IMR-90 (cell line): ENCODE results near the gene RNU1-4. TPM values are rescaled to one million over a fixed set of nuclear protein-coding genes. Genes with fewer than 3 reads are reported as not detected.
A peak's percentile ranks its signal among the peaks of the same experiment; 100 is the strongest.
"Not testable (repeated sequence)": the region's sequence is repeated elsewhere in the genome, so short reads cannot be mapped to it uniquely, and the experiment has no call there.

Experiments used
- ATAC-seq: fragments of 200-7000 bp; cut with Tn5 transposase; 2 replicates; pipeline ENCODE4 v1.9.1; 2020; ENCODE audit warnings: low read depth, mild to moderate bottlenecking, moderate library complexity
- BruUV-seq: library from RNA; stranded (reverse); fragments of 400-500 nt; replicated peaks from 2 replicates; lab custom pipeline; 2021; lab: Mats Ljungman, UMichigan
- CTCF ChIA-PET: fragments of 300-600 bp; formaldehyde crosslinking; extraction: SDS; loops from one replicate; lab custom pipeline; 2021; ENCODE audit warnings: antibody characterized with exemption; lab: Yijun Ruan, JAX
- POLR2A ChIA-PET: fragments of 300-600 bp; sonication (Branson Sonifier 250); formaldehyde crosslinking; loops from one replicate; lab custom pipeline; 2022; ENCODE audit warnings: antibody characterized with exemption; ENCODE audit not compliant: unreplicated experiment; lab: Charles Lee
- DNase-seq: peaks from one replicate; pipeline ENCODE4 v3.0.0; 2013
- H2AFZ ChIP-seq: replicated peaks from 2 replicates; pipeline ENCODE3; 2013; ENCODE audit warnings: low read length, mild to moderate bottlenecking; ENCODE audit not compliant: poor library complexity
- H2AK5ac ChIP-seq: 2 replicates; pipeline ENCODE4 v1.6.1; 2013; ENCODE audit warnings: low read depth, low read length, inconsistent platforms
- H2AK9ac ChIP-seq: replicated peaks from 2 replicates; pipeline ENCODE3; 2013; ENCODE audit warnings: mild to moderate bottlenecking, low read depth, low read length, moderate library complexity; ENCODE audit not compliant: poor library complexity
- H2BK120ac ChIP-seq: 2 replicates; pipeline ENCODE4 v1.6.1; 2013; ENCODE audit warnings: low read depth, low read length, inconsistent platforms
- H2BK15ac ChIP-seq: 3 replicates; pipeline ENCODE4 v1.6.1; 2013; ENCODE audit warnings: low read depth, low read length, inconsistent platforms
- H2BK20ac ChIP-seq: 2 replicates; pipeline ENCODE4 v1.6.1; 2013; ENCODE audit warnings: low read depth, mild to moderate bottlenecking, inconsistent platforms, low read length, moderate library complexity
- H2BK5ac ChIP-seq: 2 replicates; pipeline ENCODE4 v1.6.1; 2013; ENCODE audit warnings: mild to moderate bottlenecking, low read depth, low read length, inconsistent platforms; ENCODE audit not compliant: poor library complexity, severe bottlenecking
- H3K14ac ChIP-seq: replicated peaks from 2 replicates; pipeline ENCODE4 v1.6.1; 2013; ENCODE audit warnings: low read depth, low read length, inconsistent platforms
- H3K18ac ChIP-seq: 2 replicates; pipeline ENCODE4 v1.6.1; 2013; ENCODE audit warnings: low read depth, low read length, control low read depth
- H3K23ac ChIP-seq: 2 replicates; pipeline ENCODE4 v1.6.1; 2013; ENCODE audit warnings: low read depth, low read length, inconsistent platforms
- H3K27ac ChIP-seq: 2 replicates; pipeline ENCODE4 v1.5.1; 2013; ENCODE audit warnings: mild to moderate bottlenecking, control low read depth, low read length; ENCODE audit not compliant: insufficient read depth
- H3K27me3 ChIP-seq: 2 replicates; pipeline ENCODE4 v1.6.1; 2013; ENCODE audit warnings: low read length; ENCODE audit not compliant: control insufficient read depth, insufficient read depth
- H3K36me3 ChIP-seq: 2 replicates; pipeline ENCODE4 v1.6.1; 2013; ENCODE audit warnings: low read length, mixed read lengths; ENCODE audit not compliant: control insufficient read depth, insufficient read depth
- H3K4ac ChIP-seq: 2 replicates; pipeline ENCODE4 v1.6.1; 2013; ENCODE audit warnings: low read depth, low read length, inconsistent platforms
- H3K4me1 ChIP-seq: 2 replicates; pipeline ENCODE4 v1.6.1; 2013; ENCODE audit warnings: low read length, mixed read lengths; ENCODE audit not compliant: control insufficient read depth, insufficient read depth
- H3K4me2 ChIP-seq: 2 replicates; pipeline ENCODE4 v1.6.1; 2013; ENCODE audit warnings: low read depth, mild to moderate bottlenecking, control low read depth, low read length, moderate library complexity
- H3K4me3 ChIP-seq: 2 replicates; pipeline ENCODE4 v1.5.1; 2013; ENCODE audit warnings: low read depth, mild to moderate bottlenecking, control low read depth, low read length, moderate library complexity; ENCODE audit not compliant: insufficient read depth
- H3K56ac ChIP-seq: 2 replicates; pipeline ENCODE4 v1.6.1; 2013; ENCODE audit warnings: low read length, inconsistent platforms; ENCODE audit not compliant: insufficient read depth; ENCODE audit errors: extremely low read depth
- H3K79me1 ChIP-seq, 2 experiments: 2 replicates each; pipeline ENCODE4 v1.6.1; 2013; ENCODE audit warnings: low read length in 2 of 2, inconsistent platforms in 1 of 2, low read depth in 1 of 2
- H3K9ac ChIP-seq: 2 replicates; pipeline ENCODE4 v1.6.1; 2013; ENCODE audit warnings: low read depth, low read length, control low read depth
- H3K9me1 ChIP-seq: 2 replicates; pipeline ENCODE4 v1.6.1; 2013; ENCODE audit warnings: low read length, inconsistent platforms; ENCODE audit not compliant: insufficient read depth
- H3K9me3 ChIP-seq: 2 replicates; pipeline ENCODE4 v1.6.1; 2013; ENCODE audit warnings: low read length; ENCODE audit not compliant: control insufficient read depth, insufficient read depth
- H4K20me1 ChIP-seq: 2 replicates; pipeline ENCODE4 v1.6.1; 2013; ENCODE audit warnings: low read length, inconsistent platforms; ENCODE audit not compliant: insufficient read depth
- H4K5ac ChIP-seq: 2 replicates; pipeline ENCODE4 v1.6.1; 2013; ENCODE audit warnings: mild to moderate bottlenecking, low read depth, low read length, control low read depth
- H4K8ac ChIP-seq, 2 experiments: 2 replicates each; pipeline ENCODE4 v1.6.1; 2013; ENCODE audit warnings: low read depth in 2 of 2, low read length in 2 of 2, control low read depth in 1 of 2, inconsistent platforms in 1 of 2
- H4K91ac ChIP-seq: 2 replicates; pipeline ENCODE4 v1.6.1; 2013; ENCODE audit warnings: low read depth, low read length, inconsistent platforms; ENCODE audit not compliant: insufficient read depth
- WGBS, 2 experiments: methylation state at CpG; one replicate each; pipeline versions ENCODE4 v1.1.5 to v1.1.7; 2013; ENCODE audit warnings: missing lambda C conversion rate in 2 of 2; ENCODE audit not compliant: insufficient read length in 1 of 2; ENCODE audit errors: extremely low coverage in 2 of 2; 5-methylcytosine and 5-hydroxymethylcytosine counted together
- dilution Hi-C: fragments of 300-500 bp; cut with HindIII; formaldehyde crosslinking; loops from one replicate; pipeline ENCODE4 v1.14.3; 2018; ENCODE audit warnings: low sequenced_read_pairs; ENCODE audit not compliant: unreplicated experiment
- in situ Hi-C: fragments of 300-500 bp; cut with MboI; formaldehyde crosslinking; loops from 3 replicates; pipeline ENCODE4 v1.14.3; 2019; ENCODE audit warnings: low sequenced_read_pairs, inconsistent platforms, mixed read lengths
- intact Hi-C: fragments of 100-400 bp; cut with micrococcal nuclease; formaldehyde crosslinking; loops from 2 replicates; pipeline ENCODE4 v1.10.0; 2022
- polyA plus RNA-seq, 3 experiments: library from polyadenylated mRNA; depleted of rRNA; stranded (reverse); fragments of >200 nt; gene quantifications; 2 replicates each; pipeline ENCODE4 v1.2.3, GENCODE V29; 2012; ENCODE audit warnings: low replicate concordance in 1 of 3
- total RNA-seq: library from RNA; depleted of rRNA; stranded (reverse); fragments of >200 nt; gene quantifications from 2 replicates; pipeline ENCODE4 v1.2.3, GENCODE V29; 2012

The RNU1-4 gene
- total and polyA plus RNA-seq, 2 of the 4 experiments (the other 2 are of a cell fraction) = under 0.01 TPM; not detected in 1

- in situ Hi-C loops, DNase-seq, H3K27ac ChIP-seq, H4K20me1 ChIP-seq, H3K4ac ChIP-seq, ATAC-seq, H3K9me1 ChIP-seq, CTCF ChIA-PET, H4K8ac ChIP-seq, H4K91ac ChIP-seq, H2BK5ac ChIP-seq, H3K9me3 ChIP-seq, POLR2A ChIA-PET, H2AK9ac ChIP-seq, H3K4me2 ChIP-seq, H3K23ac ChIP-seq, H3K4me3 ChIP-seq, H4K5ac ChIP-seq, H3K14ac ChIP-seq, H2BK20ac ChIP-seq, H3K56ac ChIP-seq, H3K9ac ChIP-seq, BruUV-seq, H3K18ac ChIP-seq, dilution Hi-C loops, intact Hi-C loops, H3K27me3 ChIP-seq, H3K79me1 ChIP-seq, H3K4me1 ChIP-seq, H2BK120ac ChIP-seq, H2BK15ac ChIP-seq, H2AFZ ChIP-seq, H3K36me3 ChIP-seq, H2AK5ac ChIP-seq: not testable (repeated sequence)
- WGBS, 2 experiments = 60% methylated on average over 1 of the region's 5 CpGs; no CpG with 5 or more reads in 1 of the 2 experiments
Measured at GRCh38 chr1:16779525-16779924, 39.2 kb downstream of the RNU1-4 start.

GRCh38 chr1:16781033-16781432 is 40.7 kb downstream of the RNU1-4 start:
- POLR2A ChIA-PET, H3K4me2 ChIP-seq, H4K5ac ChIP-seq, H2AK9ac ChIP-seq, H3K9ac ChIP-seq, H3K23ac ChIP-seq, H3K79me1 ChIP-seq, H3K27ac ChIP-seq, H4K91ac ChIP-seq, H3K9me3 ChIP-seq, H2AK5ac ChIP-seq, H2BK20ac ChIP-seq, intact Hi-C loops, H3K56ac ChIP-seq, H4K20me1 ChIP-seq, CTCF ChIA-PET, dilution Hi-C loops, DNase-seq, H2BK5ac ChIP-seq, H3K4me1 ChIP-seq, H2BK120ac ChIP-seq, H2AFZ ChIP-seq, H3K27me3 ChIP-seq, H3K9me1 ChIP-seq, in situ Hi-C loops, H3K4ac ChIP-seq, H4K8ac ChIP-seq, H2BK15ac ChIP-seq, H3K18ac ChIP-seq, H3K36me3 ChIP-seq, H3K4me3 ChIP-seq, H3K14ac ChIP-seq, BruUV-seq: not testable (repeated sequence)
- peak; percentile 61 for ATAC-seq
- no CpG with 5 or more reads among the region's 2 CpGs for WGBS, 2 experiments
